PC-3 (cell line): ENCODE data around the gene CIZ1. TPM values are rescaled to one million over a fixed set of nuclear protein-coding genes. Genes with fewer than 3 reads are reported as not detected.

Source experiments
- ATAC-seq: fragments of 200-7000 bp; cut with Tn5 transposase; 2 replicates; pipeline ENCODE4 v1.9.1; 2020; ENCODE audit warnings: mild to moderate bottlenecking, moderate library complexity
- BruUV-seq: library from RNA; stranded (reverse); fragments of 400-500 nt; replicated peaks from 2 replicates; lab custom pipeline; 2021; lab: Mats Ljungman, UMichigan
- CTCF ChIA-PET: fragments of 300-600 bp; sonication (Branson Sonifier 250); formaldehyde crosslinking; loops from one replicate; lab custom pipeline; 2022; ENCODE audit warnings: antibody characterized with exemption; lab: Charles Lee
- POLR2A ChIA-PET: fragments of 300-600 bp; sonication (Branson Sonifier 250); formaldehyde crosslinking; loops from one replicate; lab custom pipeline; 2022; ENCODE audit warnings: antibody characterized with exemption; ENCODE audit not compliant: unreplicated experiment; lab: Charles Lee
- DNase-seq: peaks from one replicate; pipeline ENCODE4 v3.0.0-alpha.2; 2015
- H2AFZ ChIP-seq: fragments of 300-600 bp; sonication (generic); 2 replicates; pipeline ENCODE4 v1.6.0; 2016; ENCODE audit warnings: antibody characterized with exemption, low read length
- H3F3A ChIP-seq: fragments of 300-600 bp; sonication (generic); one replicate; pipeline ENCODE4 v1.6.0; 2017; ENCODE audit warnings: antibody characterized with exemption, low read length, control low read depth, mild to moderate bottlenecking; ENCODE audit not compliant: unreplicated experiment
- H3K27ac ChIP-seq: fragments of 300-600 bp; sonication (generic); 2 replicates; pipeline ENCODE4 v1.5.1; 2016; ENCODE audit warnings: mild to moderate bottlenecking, low read length
- H3K27me3 ChIP-seq: fragments of 300-600 bp; sonication (generic); 2 replicates; pipeline ENCODE4 v1.6.1; 2016; ENCODE audit warnings: low read length, mixed read lengths
- H3K36me3 ChIP-seq: fragments of 300-600 bp; sonication (generic); 2 replicates; pipeline ENCODE4 v1.6.1; 2016; ENCODE audit warnings: low read depth, mixed run types, low read length, mixed read lengths
- H3K4me1 ChIP-seq: fragments of 300-600 bp; sonication (generic); 2 replicates; pipeline ENCODE4 v1.5.1; 2016; ENCODE audit warnings: low read length; ENCODE audit not compliant: insufficient read depth
- H3K4me2 ChIP-seq: fragments of 300-600 bp; sonication (generic); 2 replicates; pipeline ENCODE4 v1.6.0; 2016; ENCODE audit warnings: low read length
- H3K4me3 ChIP-seq: fragments of 300-600 bp; sonication (generic); 2 replicates; pipeline ENCODE4 v1.5.1; 2016; ENCODE audit warnings: mild to moderate bottlenecking, low read length, mixed read lengths
- H3K79me2 ChIP-seq: fragments of 300-600 bp; sonication (generic); 2 replicates; pipeline ENCODE4 v1.6.1; 2017; ENCODE audit warnings: low read length, mixed read lengths
- H3K9ac ChIP-seq: fragments of 300-600 bp; sonication (generic); 2 replicates; pipeline ENCODE4 v1.6.0; 2016; ENCODE audit warnings: mild to moderate bottlenecking, low read length
- H3K9me2 ChIP-seq: fragments of 300-600 bp; sonication (generic); replicated peaks from 2 replicates; pipeline ENCODE4 v1.6.1; 2016; ENCODE audit warnings: mixed run types, low read length, mixed read lengths
- H3K9me3 ChIP-seq: fragments of 300-600 bp; sonication (generic); 2 replicates; pipeline ENCODE4 v1.6.1; 2016; ENCODE audit warnings: low read length, mixed read lengths
- H4K20me1 ChIP-seq: fragments of 300-600 bp; sonication (generic); 2 replicates; pipeline ENCODE4 v1.6.1; 2016; ENCODE audit warnings: low read length, mixed read lengths
- EZH2 ChIP-seq: fragments of 300-600 bp; sonication (generic); IDR thresholded peaks from one replicate; pipeline ENCODE4 v1.6.1; 2017; ENCODE audit warnings: antibody characterized with exemption, mild to moderate bottlenecking, low read length; ENCODE audit not compliant: unreplicated experiment
- EZH2phosphoT487 ChIP-seq: fragments of 300-600 bp; sonication (generic); IDR thresholded peaks from 2 replicates; pipeline ENCODE4 v1.6.1; 2018; ENCODE audit warnings: mild to moderate bottlenecking, antibody characterized with exemption, low read length, borderline replicate concordance
- intact Hi-C: fragments of 100-400 bp; cut with micrococcal nuclease; formaldehyde crosslinking; loops from 2 replicates; pipeline ENCODE4 v1.9.0; 2023
- total RNA-seq: library from RNA; depleted of rRNA; stranded (reverse); fragments of >200 nt; gene quantifications from 2 replicates; pipeline ENCODE4 v1.2.3, GENCODE V29; 2014
- TF ChIP-seq, protein P1 (sequence below): fragments of 300-600 bp; sonication (generic); conservative IDR thresholded peaks from 2 replicates; pipeline ENCODE4 v1.5.1; 2017; ENCODE audit warnings: antibody characterized with exemption, low read depth, mild to moderate bottlenecking, low read length

Gene CIZ1
- total RNA-seq, 1 experiment from 2014 or later = 46.1 TPM

DNA sequence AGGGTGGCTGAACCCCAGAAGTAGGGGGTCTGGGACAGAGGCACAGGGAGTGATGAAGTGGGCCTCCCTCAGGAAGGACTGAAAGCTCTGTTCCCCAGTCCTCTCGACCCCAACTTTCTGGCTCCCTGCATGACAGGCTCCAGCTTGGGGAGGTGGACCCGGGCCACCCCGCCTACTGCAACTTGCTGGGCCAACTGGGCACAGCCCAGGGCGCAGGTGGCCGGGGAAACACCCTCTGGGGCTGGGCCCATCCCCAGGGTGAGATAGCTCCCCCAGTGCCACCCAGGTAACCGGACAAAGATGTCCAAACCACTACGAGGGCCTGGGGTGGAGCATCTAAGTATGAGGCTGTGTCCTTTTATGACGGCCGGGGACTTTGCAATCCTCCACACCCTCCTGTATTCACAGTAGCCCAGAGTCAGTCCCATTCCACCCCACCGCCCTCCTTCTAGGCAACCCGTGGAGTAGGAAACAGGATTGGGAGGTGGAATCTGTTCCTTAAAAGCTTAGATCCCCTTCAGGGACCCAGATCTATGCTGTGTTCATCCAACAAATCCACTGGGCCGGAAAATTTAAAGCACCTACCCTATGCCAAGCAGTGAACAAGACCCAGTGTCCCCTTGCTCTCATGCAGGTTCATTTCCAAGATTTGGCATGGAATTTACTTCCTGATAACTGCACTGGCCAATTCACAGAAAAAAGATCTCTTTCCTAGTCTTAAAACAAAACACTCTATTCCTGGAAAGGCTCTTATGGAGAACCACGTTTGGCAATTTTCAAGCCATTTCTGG is 31.7 kb upstream of the CIZ1 start:
- H3K9ac ChIP-seq = no peak overlapping the region
- H2AFZ ChIP-seq = no peak overlapping the region
- DNase-seq (no peak), ATAC-seq (no peak)
- ChIA-PET POLR2A (no interaction called here), CTCF (no interaction called here)
- no peak overlapping the region for H3K4me3 ChIP-seq
- intact Hi-C loops = no loop called here
- no TSS peak for BruUV-seq
- H3K9me3 ChIP-seq = no peaks in the 10 kb centered on the region
- H3K4me1 ChIP-seq = no peaks in the 10 kb centered on the region
- no peaks in the 10 kb centered on the region for H4K20me1 ChIP-seq
- no peaks in the 10 kb centered on the region for H3F3A ChIP-seq
- no peaks in the 10 kb centered on the region for H3K27me3 ChIP-seq
- no peaks in the 10 kb centered on the region for H3K79me2 ChIP-seq
- H3K9me2 ChIP-seq = no peaks in the 10 kb centered on the region
- no peak overlapping the region for H3K27ac ChIP-seq
- H3K36me3 ChIP-seq = no peaks in the 10 kb centered on the region
- H3K4me2 ChIP-seq = no peak overlapping the region
- TF ChIP-seq EZH2phosphoT487 (no peak), EZH2 (no peak)
- TF ChIP-seq, protein P1, sequence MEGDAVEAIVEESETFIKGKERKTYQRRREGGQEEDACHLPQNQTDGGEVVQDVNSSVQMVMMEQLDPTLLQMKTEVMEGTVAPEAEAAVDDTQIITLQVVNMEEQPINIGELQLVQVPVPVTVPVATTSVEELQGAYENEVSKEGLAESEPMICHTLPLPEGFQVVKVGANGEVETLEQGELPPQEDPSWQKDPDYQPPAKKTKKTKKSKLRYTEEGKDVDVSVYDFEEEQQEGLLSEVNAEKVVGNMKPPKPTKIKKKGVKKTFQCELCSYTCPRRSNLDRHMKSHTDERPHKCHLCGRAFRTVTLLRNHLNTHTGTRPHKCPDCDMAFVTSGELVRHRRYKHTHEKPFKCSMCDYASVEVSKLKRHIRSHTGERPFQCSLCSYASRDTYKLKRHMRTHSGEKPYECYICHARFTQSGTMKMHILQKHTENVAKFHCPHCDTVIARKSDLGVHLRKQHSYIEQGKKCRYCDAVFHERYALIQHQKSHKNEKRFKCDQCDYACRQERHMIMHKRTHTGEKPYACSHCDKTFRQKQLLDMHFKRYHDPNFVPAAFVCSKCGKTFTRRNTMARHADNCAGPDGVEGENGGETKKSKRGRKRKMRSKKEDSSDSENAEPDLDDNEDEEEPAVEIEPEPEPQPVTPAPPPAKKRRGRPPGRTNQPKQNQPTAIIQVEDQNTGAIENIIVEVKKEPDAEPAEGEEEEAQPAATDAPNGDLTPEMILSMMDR = no peak

DNA sequence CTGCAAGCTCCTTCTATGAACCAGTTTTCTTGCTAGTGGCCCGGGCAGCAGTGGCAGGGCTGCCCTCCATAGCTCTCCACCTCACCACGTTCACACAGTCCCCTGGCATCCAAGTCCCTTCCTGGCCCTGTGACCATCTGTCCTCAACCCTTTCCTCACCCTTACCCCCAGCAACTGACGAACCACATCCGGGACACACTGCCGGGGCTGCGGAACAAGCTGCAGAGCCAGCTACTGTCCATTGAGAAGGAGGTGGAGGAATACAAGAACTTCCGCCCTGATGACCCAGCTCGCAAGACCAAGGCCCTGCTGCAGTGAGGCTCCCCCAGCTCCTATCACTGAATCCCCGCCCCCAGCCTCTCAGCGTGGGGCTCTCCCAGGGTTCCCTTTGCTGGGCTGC is 30.7 kb upstream of the CIZ1 start:
- H3K9me3 ChIP-seq = no peaks in the 10 kb centered on the region
- CTCF ChIA-PET = no interaction called here
- H3K9me2 ChIP-seq = no peaks in the 10 kb centered on the region
- POLR2A ChIA-PET = no interaction called here
- TF ChIP-seq EZH2phosphoT487 (no peak), EZH2 (no peak)
- TF ChIP-seq, protein P1 = no peak
- H3K4me2 ChIP-seq = no peak overlapping the region
- intact Hi-C loops = no loop called here
- no peaks in the 10 kb centered on the region for H3K36me3 ChIP-seq
- H4K20me1 ChIP-seq = no peaks in the 10 kb centered on the region
- H3K4me3 ChIP-seq = no peak overlapping the region
- H3K4me1 ChIP-seq = no peaks in the 10 kb centered on the region
- no peaks in the 10 kb centered on the region for H3F3A ChIP-seq
- ATAC-seq = no peak
- no peak overlapping the region for H2AFZ ChIP-seq
- H3K79me2 ChIP-seq = no peaks in the 10 kb centered on the region
- no peak for DNase-seq
- H3K27ac ChIP-seq = no peak overlapping the region
- no TSS peak for BruUV-seq
- H3K27me3 ChIP-seq = no peaks in the 10 kb centered on the region
- no peak overlapping the region for H3K9ac ChIP-seq

DNA sequence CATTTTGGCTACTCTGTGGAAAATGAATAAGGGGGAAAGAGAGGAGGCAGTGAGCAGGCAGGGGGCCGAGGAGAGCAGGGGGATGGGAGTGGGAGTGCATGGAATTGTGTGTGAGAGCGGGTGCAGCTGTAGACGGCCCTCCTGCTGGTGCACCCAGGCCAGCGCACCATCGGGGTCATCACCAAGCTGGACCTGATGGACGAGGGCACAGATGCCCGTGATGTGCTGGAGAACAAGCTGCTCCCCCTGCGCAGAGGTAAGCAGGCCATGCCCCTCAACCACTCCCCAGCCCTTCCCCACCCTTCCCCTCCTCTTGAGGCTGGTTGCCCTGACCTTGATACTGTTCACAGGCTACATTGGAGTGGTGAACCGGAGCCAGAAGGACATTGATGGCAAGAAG is 28.5 kb upstream of the CIZ1 start:
- H3K4me1 ChIP-seq = peaks cover 4% of the 10 kb centered on the region; the same call in 1 of the 2 replicates
- ChIA-PET CTCF (no interaction called here), POLR2A (no interaction called here)
- intact Hi-C loops = no loop called here
- TF ChIP-seq EZH2phosphoT487 = no peak
- TF ChIP-seq, protein P1 = no peak
- no peak for TF ChIP-seq EZH2
- H3K9me2 ChIP-seq = no peaks in the 10 kb centered on the region
- no peaks in the 10 kb centered on the region for H3K36me3 ChIP-seq
- H3K27me3 ChIP-seq = no peaks in the 10 kb centered on the region
- no peaks in the 10 kb centered on the region for H3K9me3 ChIP-seq
- no peaks in the 10 kb centered on the region for H3K79me2 ChIP-seq
- H2AFZ ChIP-seq = no peak overlapping the region
- H3F3A ChIP-seq = no peaks in the 10 kb centered on the region
- no peak for ATAC-seq
- no peak for DNase-seq
- no peak overlapping the region for H3K27ac ChIP-seq
- no peaks in the 10 kb centered on the region for H4K20me1 ChIP-seq
- H3K4me2 ChIP-seq = no peak overlapping the region
- no TSS peak for BruUV-seq
- H3K9ac ChIP-seq = no peak overlapping the region
- H3K4me3 ChIP-seq = no peak overlapping the region
